ENCODE measurements around the gene NEAT1.

DNA sequence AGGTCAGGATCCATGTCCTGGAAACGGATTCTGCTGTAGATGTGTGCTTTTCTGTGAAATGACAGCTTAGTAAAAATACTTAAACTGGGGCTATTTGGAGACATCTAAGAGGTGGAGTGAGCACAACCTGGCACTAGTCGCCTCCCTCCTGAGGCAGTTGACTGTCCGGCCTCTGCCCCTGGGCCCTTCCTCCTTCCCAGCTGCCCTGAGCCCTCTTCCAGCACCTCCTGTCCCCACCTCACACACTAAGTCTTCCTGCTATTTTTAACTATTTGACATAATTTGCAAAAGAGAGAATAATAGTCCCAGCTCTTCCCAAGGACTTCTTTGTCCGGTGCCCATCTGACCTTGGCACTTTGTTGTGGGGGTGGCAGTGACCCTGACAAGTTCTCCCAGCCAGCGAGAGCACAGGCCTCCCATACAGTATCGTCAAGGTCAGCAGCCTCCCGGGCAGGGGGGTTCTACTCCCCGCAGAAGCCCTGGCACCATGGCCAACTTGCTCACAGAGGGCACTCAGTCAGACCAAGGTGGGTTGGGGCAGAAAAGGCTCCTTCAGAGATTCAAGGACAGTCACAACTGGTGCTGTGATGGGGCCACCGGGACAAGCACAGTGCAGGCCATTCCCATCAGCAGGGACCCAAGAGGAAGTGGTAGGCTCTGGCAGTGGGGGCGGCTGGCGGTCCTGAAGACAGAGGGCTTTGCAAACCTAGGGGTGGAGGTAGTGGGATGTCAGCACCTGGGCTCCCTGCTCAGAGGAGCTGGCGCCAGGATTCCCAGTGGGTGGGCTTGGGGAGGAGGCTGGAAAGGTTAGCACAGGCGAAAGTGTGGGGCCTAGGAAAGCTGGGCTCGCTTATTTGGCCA is 5.5 kb upstream of the NEAT1 start:
- TF ChIP-seq POLR2AphosphoS5 (IDR thresholded peaks at IDR 0.05; ENCODE audit: low read depth, low read length), result no peak
- TF ChIP-seq TAF1 (IDR thresholded peaks at IDR 0.05; ENCODE audit: low read depth, low read length), result no peak
- TF ChIP-seq POLR2A (IDR thresholded peaks at IDR 0.05; ENCODE audit: low read depth, low read length), result no peak
- TF ChIP-seq SPI1 (IDR thresholded peaks at IDR 0.05; ENCODE audit: low read depth, low read length), result peak; percentile 84
- TF ChIP-seq PAX5 (IDR thresholded peaks at IDR 0.05; ENCODE audit: insufficient read depth, low read length, severe bottlenecking), result no peak
- no peak for TF ChIP-seq POU2F2 (IDR thresholded peaks at IDR 0.05; ENCODE audit: low read depth, low read length)

All from GM12891 (cell line).